HCT116 (cell line): ENCODE measurements around the gene SYTL2. TPM values are rescaled to one million over a fixed set of nuclear protein-coding genes. Genes with fewer than 3 reads are reported as not detected.

Experiments used
- ATAC-seq: fragments of 200-7000 bp; cut with Tn5 transposase; 2 replicates; pipeline ENCODE4 v1.9.1; 2020; ENCODE audit warnings: mild to moderate bottlenecking, moderate library complexity
- BruUV-seq: library from RNA; stranded (reverse); fragments of 400-500 nt; replicated peaks from 2 replicates; lab custom pipeline; 2021; lab: Mats Ljungman, UMichigan
- CTCF ChIA-PET: fragments of 300-600 bp; sonication (Branson Sonifier 250); formaldehyde crosslinking; loops from one replicate; lab custom pipeline; 2021; ENCODE audit warnings: antibody characterized with exemption; lab: Charles Lee
- POLR2A ChIA-PET: fragments of 300-600, 350-600 bp; sonication (Branson Sonifier 250); formaldehyde crosslinking; loops from one replicate; lab custom pipeline; 2021; ENCODE audit warnings: antibody characterized with exemption; lab: Charles Lee
- RAD21 ChIA-PET, 2 experiments: fragments of 300-600 bp; sonication (Branson Sonifier 250); formaldehyde crosslinking; loops; one replicate each; lab custom pipeline; 2023; ENCODE audit warnings: low total read pairs in 2 of 2; ENCODE audit not compliant: uncharacterized antibody in 2 of 2, unreplicated experiment in 2 of 2, low non-redundant PET in 1 of 2; lab: Charles Lee
- DNase-seq: peaks from one replicate; pipeline ENCODE4 v3.0.0-alpha.2; 2010; ENCODE audit warnings: low read depth, low spot score
- H2AFZ ChIP-seq: fragments of 200-600 bp; shearing (Covaris generic), sonication (generic); 2 replicates; pipeline ENCODE4 v1.6.1; 2017; ENCODE audit warnings: low read depth, mixed run types, mixed read lengths, antibody characterized with exemption, low read length; ENCODE audit not compliant: poor library complexity, severe bottlenecking
- H3K27ac ChIP-seq: 2 replicates; pipeline ENCODE4 v1.5.1; 2012; ENCODE audit warnings: low read depth, low read length
- H3K27me3 ChIP-seq: fragments of 200-600 bp; sonication (generic); 2 replicates; pipeline ENCODE4 v1.6.1; 2016; ENCODE audit warnings: mixed run types, low read length, mixed read lengths; ENCODE audit not compliant: insufficient read depth
- H3K36me3 ChIP-seq, 2 experiments: fragments of 200-500 bp in 1 of 2; fragments of 200-600 bp in 1 of 2; sonication (Bioruptor generic) in 1 of 2; sonication (generic) in 1 of 2; 2 replicates each; pipeline versions ENCODE4 v1.5.1 to v1.6.1; 2014 to 2016; ENCODE audit warnings: low read length in 2 of 2, inconsistent platforms in 1 of 2, mixed read lengths in 1 of 2, mixed run types in 1 of 2; ENCODE audit not compliant: insufficient read depth in 2 of 2, control insufficient read depth in 1 of 2
- H3K4me1 ChIP-seq, 2 experiments: fragments of 200-600 bp in 1 of 2; sonication (generic) in 1 of 2; 2 replicates each; pipeline versions ENCODE4 v1.5.1 to v1.6.1; 2012 to 2017; ENCODE audit warnings: low read length in 2 of 2, inconsistent platforms in 1 of 2, mild to moderate bottlenecking in 1 of 2, mixed read lengths in 1 of 2, mixed run types in 1 of 2, moderate library complexity in 1 of 2; ENCODE audit not compliant: insufficient read depth in 2 of 2, control insufficient read depth in 1 of 2
- H3K4me2 ChIP-seq: fragments of 200-600 bp; sonication (generic); 2 replicates; pipeline ENCODE4 v1.6.1; 2017; ENCODE audit warnings: mixed run types, low read length, mixed read lengths
- H3K4me3 ChIP-seq, 2 experiments: fragments of 200-600 bp in 1 of 2; sonication (generic) in 1 of 2; replicated peaks in 1 of 2; 2 replicates each; pipeline ENCODE4 v1.5.1; 2011 to 2016; ENCODE audit warnings: low read length in 2 of 2, control low read depth in 1 of 2, low read depth in 1 of 2, mild to moderate bottlenecking in 1 of 2, mixed read lengths in 1 of 2, mixed run types in 1 of 2
- H3K79me2 ChIP-seq: fragments of 200-600 bp; sonication (generic); 2 replicates; pipeline ENCODE4 v1.6.1; 2017; ENCODE audit warnings: mild to moderate bottlenecking, mixed run types, low read length, moderate library complexity, mixed read lengths; ENCODE audit not compliant: insufficient read depth
- H3K9ac ChIP-seq: fragments of 200-600 bp; sonication (generic); 2 replicates; pipeline ENCODE4 v1.6.1; 2016; ENCODE audit warnings: low read length, mixed read lengths
- H3K9me2 ChIP-seq: fragments of 200-600 bp; sonication (generic), shearing (Covaris generic); 2 replicates; pipeline ENCODE4 v1.6.1; 2017; ENCODE audit warnings: mixed run types, mild to moderate bottlenecking, moderate library complexity; ENCODE audit not compliant: insufficient read depth
- H3K9me3 ChIP-seq, 2 experiments: fragments of 200-500 bp in 1 of 2; fragments of 200-600 bp in 1 of 2; sonication (Bioruptor generic) in 1 of 2; sonication (generic) in 1 of 2; 2 replicates each; pipeline ENCODE4 v1.6.1; 2014 to 2017; ENCODE audit warnings: low read length in 2 of 2, mixed read lengths in 2 of 2, inconsistent platforms in 1 of 2, low read depth in 1 of 2, mild to moderate bottlenecking in 1 of 2, mixed run types in 1 of 2, moderate library complexity in 1 of 2; ENCODE audit not compliant: control insufficient read depth in 1 of 2, insufficient read depth in 1 of 2
- H4K20me1 ChIP-seq: fragments of 200-600 bp; sonication (generic), shearing (Covaris generic); 2 replicates; pipeline ENCODE4 v1.6.1; 2017; ENCODE audit warnings: mixed run types, mild to moderate bottlenecking, moderate library complexity; ENCODE audit not compliant: insufficient read depth
- CBX3 ChIP-seq: IDR thresholded peaks from 2 replicates; pipeline ENCODE4 v1.6.1; 2012; ENCODE audit warnings: low read depth
- ELF1 ChIP-seq: IDR thresholded peaks from 2 replicates; pipeline ENCODE4 v1.6.1; 2012; ENCODE audit warnings: low read depth, borderline replicate concordance
- EZH2phosphoT487 ChIP-seq: fragments of 200-600 bp; IDR thresholded peaks from 2 replicates; pipeline ENCODE4 v1.6.1; 2018; ENCODE audit warnings: antibody characterized with exemption, borderline replicate concordance
- POLR2A ChIP-seq: IDR thresholded peaks from 2 replicates; pipeline ENCODE4 v1.7.0; 2011; ENCODE audit warnings: borderline replicate concordance; ENCODE audit not compliant: insufficient read depth, insufficient read length; ENCODE audit errors: extremely low read depth
- POLR2AphosphoS5 ChIP-seq: IDR thresholded peaks from 2 replicates; pipeline ENCODE4 v1.6.1; 2011; ENCODE audit warnings: mild to moderate bottlenecking, low read depth, low read length, moderate library complexity
- SIN3A ChIP-seq: IDR thresholded peaks from 2 replicates; pipeline ENCODE4 v1.6.1; 2012; ENCODE audit warnings: low read depth
- SP1 ChIP-seq: IDR thresholded peaks from 2 replicates; pipeline ENCODE4 v1.6.1; 2012; ENCODE audit warnings: low read depth
- YY1 ChIP-seq: IDR thresholded peaks from 2 replicates; pipeline ENCODE4 v1.6.1; 2011; ENCODE audit warnings: low read length, low read depth, moderate library complexity, mild to moderate bottlenecking; ENCODE audit not compliant: insufficient replicate concordance; ENCODE audit errors: extremely low read depth
- ZNF274 ChIP-seq: fragments of 200-500 bp; sonication (Bioruptor generic); IDR thresholded peaks from 2 replicates; pipeline ENCODE4 v1.6.1; 2014; ENCODE audit warnings: mild to moderate bottlenecking, low read depth, low read length, inconsistent platforms
- intact Hi-C: fragments of 100-400 bp; cut with micrococcal nuclease; formaldehyde crosslinking; loops from 2 replicates; pipeline ENCODE4 v1.10.0; 2022
- total RNA-seq: library from RNA; stranded (reverse); gene quantifications from one replicate; pipeline ENCODE4 v1.2.1, GENCODE V29; 2021; ENCODE audit not compliant: unreplicated experiment
- TF ChIP-seq, protein P1 (sequence below), 3 experiments: fragments of 200-600 bp in 1 of 3; sonication (generic) in 1 of 3; IDR thresholded peaks in 2 of 3; conservative IDR thresholded peaks in 1 of 3; 2 replicates each; pipeline ENCODE4 v1.5.1; 2012 to 2017; ENCODE audit warnings: low read depth in 2 of 3, low read length in 2 of 3, antibody characterized with exemption in 1 of 3, borderline replicate concordance in 1 of 3, control low read depth in 1 of 3, mild to moderate bottlenecking in 1 of 3, mixed read lengths in 1 of 3, mixed run types in 1 of 3, moderate library complexity in 1 of 3; ENCODE audit not compliant: insufficient read depth in 1 of 3
- TF ChIP-seq, protein P2 (sequence below): IDR thresholded peaks from 2 replicates; pipeline ENCODE4 v1.6.1; 2012

The SYTL2 gene
- total RNA-seq, 1 experiment from 2014 or later: 12.6 TPM

DNA sequence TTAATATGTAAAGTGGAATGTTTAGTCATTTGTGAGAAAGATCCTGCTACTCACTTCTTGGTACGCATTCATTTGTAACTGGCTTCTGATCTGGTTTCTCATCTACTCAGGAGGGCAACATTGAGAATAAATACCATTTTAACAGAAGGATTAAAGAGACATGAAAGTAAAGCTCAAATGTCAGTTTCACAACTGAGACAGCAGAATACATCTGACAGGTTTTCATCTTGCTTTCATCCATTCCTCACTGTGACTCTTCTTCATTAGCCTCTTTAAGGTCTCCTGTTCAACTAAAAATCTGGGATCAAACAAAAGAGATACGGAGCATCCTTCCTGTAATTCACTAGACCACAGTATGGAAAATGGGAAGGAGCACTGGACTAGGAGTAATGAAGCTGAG is 93.5 kb downstream of the SYTL2 start:
- TF ChIP-seq CBX3 (no peak), YY1 (no peak), EZH2phosphoT487 (no peak), POLR2AphosphoS5 (no peak), POLR2A (no peak), SIN3A (no peak), ELF1 (no peak), SP1 (no peak)
- TF ChIP-seq, protein P1, sequence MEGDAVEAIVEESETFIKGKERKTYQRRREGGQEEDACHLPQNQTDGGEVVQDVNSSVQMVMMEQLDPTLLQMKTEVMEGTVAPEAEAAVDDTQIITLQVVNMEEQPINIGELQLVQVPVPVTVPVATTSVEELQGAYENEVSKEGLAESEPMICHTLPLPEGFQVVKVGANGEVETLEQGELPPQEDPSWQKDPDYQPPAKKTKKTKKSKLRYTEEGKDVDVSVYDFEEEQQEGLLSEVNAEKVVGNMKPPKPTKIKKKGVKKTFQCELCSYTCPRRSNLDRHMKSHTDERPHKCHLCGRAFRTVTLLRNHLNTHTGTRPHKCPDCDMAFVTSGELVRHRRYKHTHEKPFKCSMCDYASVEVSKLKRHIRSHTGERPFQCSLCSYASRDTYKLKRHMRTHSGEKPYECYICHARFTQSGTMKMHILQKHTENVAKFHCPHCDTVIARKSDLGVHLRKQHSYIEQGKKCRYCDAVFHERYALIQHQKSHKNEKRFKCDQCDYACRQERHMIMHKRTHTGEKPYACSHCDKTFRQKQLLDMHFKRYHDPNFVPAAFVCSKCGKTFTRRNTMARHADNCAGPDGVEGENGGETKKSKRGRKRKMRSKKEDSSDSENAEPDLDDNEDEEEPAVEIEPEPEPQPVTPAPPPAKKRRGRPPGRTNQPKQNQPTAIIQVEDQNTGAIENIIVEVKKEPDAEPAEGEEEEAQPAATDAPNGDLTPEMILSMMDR (IDR thresholded peaks at IDR 0.05 in 2 of 3, conservative IDR thresholded peaks at IDR 0.05 in 1 of 3; ENCODE audit: borderline replicate concordance in 1 of 3, insufficient read depth in 1 of 3, low read depth in 2 of 3, low read length in 2 of 3): no peak
- no peak overlapping the region for H3K4me2 ChIP-seq
- H3K9me2 ChIP-seq: no peaks in the 10 kb centered on the region
- H3K9me3 ChIP-seq: no peaks in the 10 kb centered on the region
- no peak overlapping the region for H3K9ac ChIP-seq
- no peaks in the 10 kb centered on the region for H3K27me3 ChIP-seq
- CTCF ChIA-PET: no interaction called here
- intact Hi-C loops: no loop called here
- POLR2A ChIA-PET: no interaction called here
- no peaks in the 10 kb centered on the region for H3K36me3 ChIP-seq
- no TSS peak for BruUV-seq
- RAD21 ChIA-PET: no interaction called here
- DNase-seq (no peak), ATAC-seq (no peak)
- H4K20me1 ChIP-seq: no peaks in the 10 kb centered on the region
- H3K4me3 ChIP-seq: no peak overlapping the region
- H3K79me2 ChIP-seq: no peaks in the 10 kb centered on the region
- H3K4me1 ChIP-seq: peaks cover 6 to 44% of the 10 kb centered on the region in 2 experiments; a peak in 3 of 4 replicates
- H3K27ac ChIP-seq: no peak overlapping the region
- H2AFZ ChIP-seq: no peak overlapping the region

DNA sequence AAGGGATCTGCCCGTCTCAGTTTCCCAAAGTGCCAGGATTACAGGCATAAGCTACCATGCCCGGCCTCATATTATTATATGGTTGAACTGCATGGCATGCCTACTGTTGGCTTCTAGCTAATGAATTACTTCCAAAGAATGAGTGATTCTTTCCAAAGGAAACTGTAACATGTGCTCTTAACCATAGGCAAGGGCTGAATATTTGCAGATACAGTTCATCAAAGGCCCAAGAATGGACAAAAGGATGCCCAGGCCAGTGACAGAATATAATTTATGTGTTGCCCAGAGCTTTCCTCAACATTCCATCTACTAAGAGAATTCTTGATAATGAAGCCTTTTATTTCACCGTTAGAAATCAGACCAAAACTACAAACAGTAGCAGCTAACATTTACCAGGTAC is 98.0 kb downstream of the SYTL2 start:
- H3K4me2 ChIP-seq: no peak overlapping the region
- H3K4me1 ChIP-seq: peaks cover 0 to 21% of the 10 kb centered on the region in 2 experiments; a peak in 2 of 4 replicates
- no peak overlapping the region for H3K27ac ChIP-seq
- BruUV-seq: no TSS peak
- no peak for DNase-seq
- H3K9me2 ChIP-seq: no peaks in the 10 kb centered on the region
- H3K36me3 ChIP-seq: no peaks in the 10 kb centered on the region
- no peak overlapping the region for H2AFZ ChIP-seq
- intact Hi-C loops: no loop called here
- no peak for TF ChIP-seq ELF1
- TF ChIP-seq, protein P2, sequence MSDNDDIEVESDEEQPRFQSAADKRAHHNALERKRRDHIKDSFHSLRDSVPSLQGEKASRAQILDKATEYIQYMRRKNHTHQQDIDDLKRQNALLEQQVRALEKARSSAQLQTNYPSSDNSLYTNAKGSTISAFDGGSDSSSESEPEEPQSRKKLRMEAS: no peak
- TF ChIP-seq ZNF274: no peak
- no peak for TF ChIP-seq POLR2A
- no peak for TF ChIP-seq SP1
- POLR2A ChIA-PET: no interaction called here
- ATAC-seq: no peak
- H3K9me3 ChIP-seq: no peaks in the 10 kb centered on the region
- RAD21 ChIA-PET: no interaction called here
- H3K79me2 ChIP-seq: no peaks in the 10 kb centered on the region
- H4K20me1 ChIP-seq: no peaks in the 10 kb centered on the region
- H3K27me3 ChIP-seq: no peaks in the 10 kb centered on the region
- CTCF ChIA-PET: no interaction called here
- no peak overlapping the region for H3K9ac ChIP-seq
- H3K4me3 ChIP-seq: no peak overlapping the region
